H4 (cell line): ENCODE measurements around the gene CDC6. TPM values are rescaled to one million over a fixed set of nuclear protein-coding genes. Genes with fewer than 3 reads are reported as not detected.

ENCODE experiments used
- DNase-seq: peaks from one replicate; pipeline ENCODE4 v3.0.0-alpha.2; 2015; ENCODE audit warnings: low spot score
- total RNA-seq: library from RNA; depleted of rRNA; stranded (reverse); fragments of >200 nt; shearing (Covaris generic); gene quantifications from 2 replicates; pipeline ENCODE4 v1.2.3, GENCODE V29; 2014; rRNA removed

CDC6 gene
- total RNA-seq, 1 experiment from 2014 or later = 62.5 TPM

DNA sequence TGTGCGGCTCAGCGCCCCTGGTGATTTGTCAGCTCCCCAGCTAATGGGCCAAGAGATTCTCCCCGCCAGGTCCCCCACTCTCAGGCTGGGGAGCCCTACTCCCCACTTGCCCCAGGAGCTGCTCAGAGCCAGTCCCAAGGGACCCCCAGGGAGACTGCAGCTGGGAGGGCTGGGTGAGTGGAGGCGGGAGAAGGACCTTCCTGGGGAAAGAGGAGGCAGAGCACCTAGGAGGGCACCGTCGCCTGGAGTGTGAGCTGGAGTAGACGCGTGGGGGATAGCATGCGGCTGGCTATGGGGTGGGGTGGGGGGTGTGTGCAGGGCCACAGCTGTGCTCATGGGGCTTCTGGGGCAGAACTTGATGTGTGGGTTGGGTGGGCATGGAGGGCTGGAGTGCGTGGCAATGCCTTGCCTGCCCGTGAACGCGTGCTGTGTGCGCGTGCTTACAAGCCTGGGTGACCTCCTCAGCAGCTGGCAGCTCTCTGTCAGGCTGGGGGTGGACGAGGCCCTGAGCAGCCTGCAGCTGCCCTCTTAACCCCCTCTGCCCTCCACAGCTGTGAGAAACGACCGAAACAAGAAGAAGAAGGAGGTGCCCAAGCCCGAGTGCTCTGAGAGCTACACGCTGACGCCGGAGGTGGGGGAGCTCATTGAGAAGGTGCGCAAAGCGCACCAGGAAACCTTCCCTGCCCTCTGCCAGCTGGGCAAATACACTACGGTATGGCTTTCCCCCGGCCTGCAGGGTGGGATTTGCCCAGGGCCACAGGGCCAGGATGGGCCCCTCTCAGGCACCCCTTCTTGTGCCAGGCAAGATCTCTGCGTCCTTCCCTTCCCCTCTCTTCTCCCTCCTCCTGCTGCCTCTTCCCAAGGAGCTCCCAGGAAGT, 63.9 kb downstream of the CDC6 start:
- no peak for DNase-seq

DNA sequence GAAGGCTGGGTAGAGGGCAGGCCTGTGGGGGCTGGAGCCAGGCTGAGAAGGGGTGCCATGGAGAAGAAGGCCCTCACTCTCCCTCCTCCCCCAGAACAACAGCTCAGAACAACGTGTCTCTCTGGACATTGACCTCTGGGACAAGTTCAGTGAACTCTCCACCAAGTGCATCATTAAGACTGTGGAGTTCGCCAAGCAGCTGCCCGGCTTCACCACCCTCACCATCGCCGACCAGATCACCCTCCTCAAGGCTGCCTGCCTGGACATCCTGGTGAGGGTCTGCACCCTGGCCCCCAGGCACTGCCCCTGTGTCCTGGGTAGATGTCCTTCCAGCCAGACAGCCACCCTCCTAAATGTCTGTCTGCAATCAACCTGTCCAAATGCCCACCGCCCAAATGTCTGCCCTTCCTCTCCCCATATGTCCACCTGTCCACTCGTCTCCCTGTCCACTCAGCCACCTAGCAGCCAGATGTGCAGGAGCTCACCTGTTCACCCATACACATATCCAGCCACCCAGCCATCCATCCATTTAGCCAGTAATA, 64.6 kb downstream of the CDC6 start:
- DNase-seq = no peak

GRCh38 chr17:40352779-40353394, 65.2 kb downstream of the CDC6 start:
- no peak for DNase-seq

Other genes starting within 250 kb of the CDC6 start
- gene MED24, start 233.5 kb upstream of the CDC6 start, total RNA-seq = 33.9 and 44.5 TPM in 2 replicates
- 13.6 and 16.6 TPM in 2 replicates for gene THRA, start 224.9 kb upstream of the CDC6 start, total RNA-seq
- 0.39 and 2.2 TPM in 2 replicates for gene NR1D1, start 187.3 kb upstream of the CDC6 start, total RNA-seq
- 38.4 and 39.1 TPM in 2 replicates for gene MSL1, start 165.9 kb upstream of the CDC6 start, total RNA-seq
- 19.5 and 19.9 TPM in 2 replicates for gene CASC3, start 147.3 kb upstream of the CDC6 start, total RNA-seq
- gene RAPGEFL1, start 110.4 kb upstream of the CDC6 start, total RNA-seq = 0.23 and 0.74 TPM in 2 replicates
- gene WIPF2, start 68.6 kb upstream of the CDC6 start, total RNA-seq = 3.2 and 6.2 TPM in 2 replicates
- gene RARA, start 21.3 kb downstream of the CDC6 start, total RNA-seq = 17.7 and 19.7 TPM in 2 replicates
- gene GJD3, start 76.9 kb downstream of the CDC6 start, total RNA-seq = not detected in 2 replicates
- 194 and 219 TPM in 2 replicates for gene TOP2A, start 130.0 kb downstream of the CDC6 start, total RNA-seq
- gene IGFBP4, start 155.6 kb downstream of the CDC6 start, total RNA-seq = 6.2 and 7.2 TPM in 2 replicates
- gene TNS4, start 213.7 kb downstream of the CDC6 start, total RNA-seq = not detected in 2 replicates